ENCODE measurements around the gene KSR2.
A peak's percentile ranks its signal among the peaks of the same experiment; 100 is the strongest.

KSR2 gene

GRCh38 chr12:117494833-117495655, 473.7 kb downstream of the KSR2 start:
- no peak for DNase-seq (ENCODE audit: low spot score)

GRCh38 chr12:117491711-117492110, 477.1 kb downstream of the KSR2 start:
- no peak for DNase-seq (ENCODE audit: low spot score)

GRCh38 chr12:117490130-117490529, 478.7 kb downstream of the KSR2 start:
- no peak for DNase-seq (ENCODE audit: low spot score)

- peak; percentile 52 for DNase-seq (ENCODE audit: low spot score)
Observed at GRCh38 chr12:117489671-117490070, 479.1 kb downstream of the KSR2 start.

- peak; percentile 52 for DNase-seq (ENCODE audit: low spot score)
Observed at GRCh38 chr12:117486840-117487659, 481.7 kb downstream of the KSR2 start.

- no peak for DNase-seq (ENCODE audit: low spot score)
Observed at GRCh38 chr12:117485984-117486839, 482.6 kb downstream of the KSR2 start.

GRCh38 chr12:117484901-117485300, 483.9 kb downstream of the KSR2 start:
- DNase-seq (ENCODE audit: low spot score): no peak

GRCh38 chr12:117483501-117483900, 485.3 kb downstream of the KSR2 start:
- DNase-seq (ENCODE audit: low spot score): no peak

GRCh38 chr12:117481470-117481869, 487.3 kb downstream of the KSR2 start:
- no peak for DNase-seq (ENCODE audit: low spot score)

GRCh38 chr12:117476341-117476740, 492.4 kb downstream of the KSR2 start:
- DNase-seq (ENCODE audit: low spot score): no peak

- no peak for DNase-seq (ENCODE audit: low spot score)
Observed at GRCh38 chr12:117473856-117474255, 494.9 kb downstream of the KSR2 start.

- DNase-seq (ENCODE audit: low spot score): no peak
Observed at GRCh38 chr12:117472983-117473382, 495.8 kb downstream of the KSR2 start.

- no peak for DNase-seq (ENCODE audit: low spot score)
Observed at GRCh38 chr12:117470804-117471203, 498.0 kb downstream of the KSR2 start.

GRCh38 chr12:117469883-117470483, 498.8 kb downstream of the KSR2 start:
- no peak for DNase-seq (ENCODE audit: low spot score)

- no peak for DNase-seq (ENCODE audit: low spot score)
Observed at GRCh38 chr12:117468016-117468415, 500.8 kb downstream of the KSR2 start.

- DNase-seq (ENCODE audit: low spot score): no peak
Observed at GRCh38 chr12:117467588-117467987, 501.2 kb downstream of the KSR2 start.

GRCh38 chr12:117466677-117467362, 502.0 kb downstream of the KSR2 start:
- DNase-seq (ENCODE audit: low spot score): no peak

- DNase-seq (ENCODE audit: low spot score): no peak
Observed at GRCh38 chr12:117461732-117462131, 507.1 kb downstream of the KSR2 start.

GRCh38 chr12:117459229-117459628, 509.6 kb downstream of the KSR2 start:
- no peak for DNase-seq (ENCODE audit: low spot score)

GRCh38 chr12:117457189-117457588, 511.6 kb downstream of the KSR2 start:
- DNase-seq (ENCODE audit: low spot score): no peak

GRCh38 chr12:117456076-117456475, 512.7 kb downstream of the KSR2 start:
- DNase-seq (ENCODE audit: low spot score): no peak

Data from AG20443 (cell line).